C4-2B (cell line): ENCODE measurements around the gene FURIN.

Source experiments
- CTCF ChIP-seq: fragments of 450-650 bp; conservative IDR thresholded peaks from 2 replicates; pipeline ENCODE4 v1.5.1; 2017; ENCODE audit warnings: mild to moderate bottlenecking
- ZFX ChIP-seq: fragments of 450-650 bp; IDR thresholded peaks from 2 replicates; pipeline ENCODE4 v1.6.1; 2017

- TF ChIP-seq ZFX (no peak), CTCF (no peak)
These were observed 37.9 kb downstream of the FURIN start for GRCh38 chr15:90906181-90906849.
